AG04449 (cell line): ENCODE results near the gene LIN7C.
A peak's percentile ranks its signal among the peaks of the same experiment; 100 is the strongest.

Experiments
- CTCF ChIA-PET: fragments of 350-600 bp; formaldehyde crosslinking; extraction: SDS; loops from one replicate; lab custom pipeline; 2021; ENCODE audit warnings: antibody characterized with exemption; lab: Yijun Ruan, JAX
- POLR2A ChIA-PET: fragments of 400-600, 350-600 bp; formaldehyde crosslinking; extraction: SDS; loops from one replicate; lab custom pipeline; 2020; ENCODE audit warnings: antibody characterized with exemption, inconsistent platforms; lab: Yijun Ruan, JAX
- DNase-seq: peaks from one replicate; pipeline ENCODE4 v3.0.0-alpha.2; 2010; ENCODE audit warnings: low read depth, low spot score
- H3K4me3 ChIP-seq: 2 replicates; pipeline ENCODE4 v1.5.1; 2011; ENCODE audit warnings: low read depth, mild to moderate bottlenecking, control low read depth, low read length
- TF ChIP-seq, protein P1 (sequence below): IDR thresholded peaks from one replicate; pipeline ENCODE4 v1.5.1; 2011; ENCODE audit warnings: mild to moderate bottlenecking, moderate library complexity, low read length, control low read depth, inconsistent platforms; ENCODE audit not compliant: insufficient read depth; ENCODE audit errors: missing control alignments

The LIN7C gene

GRCh38 chr11:27514558-27514957 is 8.0 kb upstream of the LIN7C start:
- no peak overlapping the region for H3K4me3 ChIP-seq
- ChIA-PET CTCF (no interaction called here), POLR2A (no interaction called here)
- DNase-seq: no peak
- TF ChIP-seq, protein P1, sequence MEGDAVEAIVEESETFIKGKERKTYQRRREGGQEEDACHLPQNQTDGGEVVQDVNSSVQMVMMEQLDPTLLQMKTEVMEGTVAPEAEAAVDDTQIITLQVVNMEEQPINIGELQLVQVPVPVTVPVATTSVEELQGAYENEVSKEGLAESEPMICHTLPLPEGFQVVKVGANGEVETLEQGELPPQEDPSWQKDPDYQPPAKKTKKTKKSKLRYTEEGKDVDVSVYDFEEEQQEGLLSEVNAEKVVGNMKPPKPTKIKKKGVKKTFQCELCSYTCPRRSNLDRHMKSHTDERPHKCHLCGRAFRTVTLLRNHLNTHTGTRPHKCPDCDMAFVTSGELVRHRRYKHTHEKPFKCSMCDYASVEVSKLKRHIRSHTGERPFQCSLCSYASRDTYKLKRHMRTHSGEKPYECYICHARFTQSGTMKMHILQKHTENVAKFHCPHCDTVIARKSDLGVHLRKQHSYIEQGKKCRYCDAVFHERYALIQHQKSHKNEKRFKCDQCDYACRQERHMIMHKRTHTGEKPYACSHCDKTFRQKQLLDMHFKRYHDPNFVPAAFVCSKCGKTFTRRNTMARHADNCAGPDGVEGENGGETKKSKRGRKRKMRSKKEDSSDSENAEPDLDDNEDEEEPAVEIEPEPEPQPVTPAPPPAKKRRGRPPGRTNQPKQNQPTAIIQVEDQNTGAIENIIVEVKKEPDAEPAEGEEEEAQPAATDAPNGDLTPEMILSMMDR: no peak

DNA sequence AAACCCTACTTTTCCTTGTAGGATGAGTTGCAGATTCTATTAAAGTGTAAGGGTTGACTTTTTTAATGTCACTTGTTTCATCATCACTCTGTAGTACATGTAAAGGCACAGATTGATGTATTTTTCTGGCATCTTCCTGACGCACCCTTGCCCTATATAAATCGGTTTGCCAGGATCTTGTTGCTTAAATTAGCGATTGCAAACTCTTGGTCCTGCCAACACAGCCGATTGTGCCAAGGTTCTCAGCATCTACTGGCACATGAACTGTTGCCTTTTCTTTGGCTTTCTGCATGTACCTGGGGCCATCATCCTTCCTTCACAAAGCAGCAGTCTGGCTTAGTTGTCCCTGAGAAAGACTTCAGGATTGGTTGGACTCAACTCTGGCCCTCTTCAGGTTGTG is 7.5 kb upstream of the LIN7C start:
- TF ChIP-seq, protein P1: no peak
- no peak for DNase-seq
- H3K4me3 ChIP-seq: no peak overlapping the region
- ChIA-PET POLR2A (no interaction called here), CTCF (interaction anchor here (0.9 to 1.2 kb wide), 2 partner anchors 15 to 17 kb away, joined by 3 to 5 read pairs; no protein-coding TSS in a partner anchor)

DNA sequence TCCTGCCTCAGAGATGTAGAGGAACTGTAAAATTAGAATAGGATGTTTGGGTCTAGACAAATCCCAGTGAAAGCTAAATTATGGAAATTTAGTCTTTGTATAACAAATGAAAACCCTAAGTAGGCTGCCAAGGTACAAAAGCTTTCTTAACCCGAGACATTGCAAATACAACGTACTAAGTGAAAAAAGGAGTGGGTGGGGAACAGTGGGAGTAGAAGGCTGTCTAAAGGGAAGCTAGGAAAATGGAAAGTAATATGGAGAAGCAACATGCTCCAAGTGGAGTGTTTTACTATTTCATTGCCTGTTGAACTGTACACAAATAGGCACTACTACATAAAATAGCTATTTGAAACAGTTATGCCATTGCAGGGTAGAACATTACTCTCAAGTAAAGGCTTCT is 6.8 kb upstream of the LIN7C start:
- DNase-seq: no peak
- ChIA-PET CTCF (interaction anchor here (0.9 to 1.4 kb wide), 3 partner anchors 11 to 16 kb away, joined by 3 to 6 read pairs (median 5); no protein-coding TSS in a partner anchor), POLR2A (no interaction called here)
- H3K4me3 ChIP-seq: no peak overlapping the region
- TF ChIP-seq, protein P1: no peak

- no peak for DNase-seq
- TF ChIP-seq, protein P1: no peak
- CTCF ChIA-PET: interaction anchor here (1.1 to 1.4 kb wide), 2 partner anchors 12 to 15 kb away, joined by 3 to 6 read pairs; no protein-coding TSS in a partner anchor
- POLR2A ChIA-PET: no interaction called here
- no peak overlapping the region for H3K4me3 ChIP-seq
Observed at GRCh38 chr11:27512238-27512637, 5.7 kb upstream of the LIN7C start.

DNA sequence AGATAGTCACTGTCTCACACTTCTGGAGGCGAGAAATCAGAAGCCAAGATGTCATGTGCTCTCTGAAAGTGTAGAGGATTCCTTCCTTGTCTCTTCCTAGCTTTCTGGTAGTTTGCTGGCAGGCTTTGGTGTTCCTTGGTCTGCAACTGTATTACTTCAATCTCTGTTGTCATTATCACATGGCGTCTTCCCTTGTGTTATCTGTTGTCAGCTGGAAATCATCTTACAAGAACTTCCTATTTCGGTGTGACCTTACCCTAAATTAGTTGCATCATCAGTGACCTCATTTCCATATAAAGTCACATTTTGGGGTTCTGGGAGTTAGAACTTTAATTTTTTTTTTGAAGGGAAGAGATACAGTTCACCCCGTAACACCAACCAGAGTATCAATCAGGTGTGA is 3.3 kb upstream of the LIN7C start:
- TF ChIP-seq, protein P1: no peak
- no peak for DNase-seq
- CTCF ChIA-PET: interaction anchor here (1.5 kb wide), 1 partner anchor 11 kb away, joined by 11 read pairs; no protein-coding TSS in a partner anchor
- POLR2A ChIA-PET: no interaction called here
- no peak overlapping the region for H3K4me3 ChIP-seq

DNA sequence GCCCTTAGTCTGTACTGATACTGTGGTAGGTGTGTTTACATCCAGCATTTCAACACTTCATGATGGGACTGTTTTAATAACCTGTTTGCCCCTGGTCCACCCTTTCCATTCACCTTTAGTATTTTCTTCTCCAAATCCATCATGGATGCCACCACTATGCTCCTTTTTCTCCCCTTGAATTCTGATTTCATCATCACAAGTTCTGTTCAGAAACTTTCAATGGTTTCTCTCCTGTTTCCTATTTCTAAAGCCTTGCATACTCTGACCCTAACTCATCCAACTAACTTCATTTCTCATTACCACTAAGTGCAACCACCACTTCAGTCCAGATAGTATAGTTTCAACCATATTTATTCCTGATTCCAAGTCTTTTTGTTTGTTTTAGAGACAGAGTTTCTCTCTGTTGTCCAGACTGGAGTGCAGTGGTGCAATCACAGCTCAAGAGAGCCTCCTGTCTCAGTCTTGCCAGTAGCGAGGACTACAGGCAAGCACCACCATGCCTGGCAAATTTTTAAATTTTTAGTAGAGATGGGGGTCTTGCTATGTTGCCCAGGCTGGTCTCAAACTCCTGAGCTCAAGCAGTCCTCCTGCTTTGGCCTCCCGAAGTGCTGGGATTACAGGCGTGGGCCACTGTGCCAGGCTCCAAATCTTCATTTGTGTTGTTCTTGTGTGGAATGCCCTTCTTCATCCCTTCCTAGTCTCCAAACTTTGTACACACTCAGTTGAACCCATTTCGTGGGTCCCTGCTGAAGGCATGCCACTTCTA is 1.2 kb upstream of the LIN7C start:
- peak overlapping the region; percentile 76 for H3K4me3 ChIP-seq
- TF ChIP-seq, protein P1: no peak
- ChIA-PET POLR2A (no interaction called here), CTCF (no interaction called here)
- DNase-seq: no peak
